Measurements from ENCODE around the gene GFRA1. TPM values are rescaled to one million over a fixed set of nuclear protein-coding genes. Genes with fewer than 3 reads are reported as not detected.

GFRA1 gene
- total RNA-seq, 4 donors from 2014 or later: 2.6 to 75.1 (median 48.0) TPM

DNA sequence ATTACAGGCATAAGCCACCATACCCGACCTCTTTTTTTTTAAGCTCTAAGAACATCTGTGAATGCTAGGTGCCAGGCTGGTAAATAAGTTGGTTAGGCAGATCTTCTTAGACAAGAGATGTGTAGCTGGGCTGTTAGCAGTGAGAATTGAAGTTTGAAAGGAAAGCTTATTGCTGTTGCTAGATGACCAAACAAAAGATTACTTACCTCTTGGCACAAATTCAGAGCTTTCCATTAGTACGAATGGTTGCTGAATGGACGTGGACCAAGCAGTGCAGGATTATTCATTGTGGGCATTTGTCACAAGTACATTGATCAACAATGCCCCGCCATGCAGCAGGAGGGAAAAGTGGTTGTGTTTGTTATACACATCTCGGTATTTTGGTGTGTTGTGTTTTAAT is 131.2 kb downstream of the GFRA1 start:
- no peaks in the 10 kb centered on the region for H3K36me3 ChIP-seq
- H3K9me3 ChIP-seq: no peaks in the 10 kb centered on the region
- H3K4me3 ChIP-seq: no peak overlapping the region
- no peak overlapping the region for H3K27ac ChIP-seq
- no peak for DNase-seq
- intact Hi-C loops (cut with DNase I; ENCODE audit: low total_unique reads): no loop called here
- no peaks in the 10 kb centered on the region for H3K27me3 ChIP-seq
- no peaks in the 10 kb centered on the region for H3K4me1 ChIP-seq
- TF ChIP-seq POLR2A (IDR thresholded peaks at IDR 0.05): no peak
- TF ChIP-seq, protein P1, sequence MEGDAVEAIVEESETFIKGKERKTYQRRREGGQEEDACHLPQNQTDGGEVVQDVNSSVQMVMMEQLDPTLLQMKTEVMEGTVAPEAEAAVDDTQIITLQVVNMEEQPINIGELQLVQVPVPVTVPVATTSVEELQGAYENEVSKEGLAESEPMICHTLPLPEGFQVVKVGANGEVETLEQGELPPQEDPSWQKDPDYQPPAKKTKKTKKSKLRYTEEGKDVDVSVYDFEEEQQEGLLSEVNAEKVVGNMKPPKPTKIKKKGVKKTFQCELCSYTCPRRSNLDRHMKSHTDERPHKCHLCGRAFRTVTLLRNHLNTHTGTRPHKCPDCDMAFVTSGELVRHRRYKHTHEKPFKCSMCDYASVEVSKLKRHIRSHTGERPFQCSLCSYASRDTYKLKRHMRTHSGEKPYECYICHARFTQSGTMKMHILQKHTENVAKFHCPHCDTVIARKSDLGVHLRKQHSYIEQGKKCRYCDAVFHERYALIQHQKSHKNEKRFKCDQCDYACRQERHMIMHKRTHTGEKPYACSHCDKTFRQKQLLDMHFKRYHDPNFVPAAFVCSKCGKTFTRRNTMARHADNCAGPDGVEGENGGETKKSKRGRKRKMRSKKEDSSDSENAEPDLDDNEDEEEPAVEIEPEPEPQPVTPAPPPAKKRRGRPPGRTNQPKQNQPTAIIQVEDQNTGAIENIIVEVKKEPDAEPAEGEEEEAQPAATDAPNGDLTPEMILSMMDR (IDR thresholded peaks at IDR 0.05): no peak

DNA sequence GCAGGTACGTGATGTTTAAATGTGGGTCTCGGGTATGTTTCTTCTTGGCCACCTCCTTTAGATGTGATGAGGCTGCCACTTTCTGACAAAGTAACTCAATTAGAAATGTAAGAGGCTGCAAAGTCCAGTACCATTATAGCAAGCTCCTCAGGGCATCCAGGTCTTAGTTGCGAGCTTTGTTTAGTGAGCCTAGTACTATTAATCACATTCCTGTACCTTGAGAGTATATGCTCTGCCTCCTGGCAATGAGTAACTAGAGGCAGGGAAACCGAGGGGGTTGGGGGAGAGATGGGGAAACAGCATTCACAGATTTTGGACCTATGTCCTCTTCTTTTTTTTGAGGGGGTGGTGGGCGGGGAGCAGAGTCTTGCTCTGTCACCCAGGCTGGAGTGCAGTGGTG is 131.8 kb downstream of the GFRA1 start:
- Histone ChIP-seq H3K36me3 (no peaks in the 10 kb centered on the region), H3K9me3 (no peaks in the 10 kb centered on the region), H3K27me3 (no peaks in the 10 kb centered on the region), H3K4me1 (no peaks in the 10 kb centered on the region), H3K4me3 (no peak overlapping the region), H3K27ac (no peak overlapping the region)
- TF ChIP-seq, protein P1 (IDR thresholded peaks at IDR 0.05): no peak
- no peak for TF ChIP-seq POLR2A (IDR thresholded peaks at IDR 0.05)
- DNase-seq: no peak
- intact Hi-C loops (cut with DNase I; ENCODE audit: low total_unique reads): no loop called here

DNA sequence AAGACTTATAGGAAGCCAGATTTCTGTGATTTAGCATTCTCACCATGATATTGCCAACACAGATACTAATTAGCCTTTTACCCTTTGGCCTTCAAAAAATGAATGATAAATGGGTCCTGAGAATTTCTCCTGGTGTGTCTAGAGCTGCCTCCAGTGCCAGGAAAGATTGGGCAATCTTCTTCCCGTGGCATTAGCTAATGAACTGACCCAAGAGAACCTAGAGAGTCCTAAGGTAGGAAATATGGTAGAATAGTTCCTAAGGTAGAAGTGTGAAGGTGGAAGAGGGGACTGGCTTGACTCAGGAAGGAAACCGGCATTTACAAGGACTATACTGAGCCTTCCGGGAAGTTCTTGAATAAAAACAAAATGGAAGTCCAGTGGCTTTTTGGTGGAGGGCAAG is 133.1 kb downstream of the GFRA1 start:
- intact Hi-C loops (cut with DNase I; ENCODE audit: low total_unique reads): no loop called here

DNA sequence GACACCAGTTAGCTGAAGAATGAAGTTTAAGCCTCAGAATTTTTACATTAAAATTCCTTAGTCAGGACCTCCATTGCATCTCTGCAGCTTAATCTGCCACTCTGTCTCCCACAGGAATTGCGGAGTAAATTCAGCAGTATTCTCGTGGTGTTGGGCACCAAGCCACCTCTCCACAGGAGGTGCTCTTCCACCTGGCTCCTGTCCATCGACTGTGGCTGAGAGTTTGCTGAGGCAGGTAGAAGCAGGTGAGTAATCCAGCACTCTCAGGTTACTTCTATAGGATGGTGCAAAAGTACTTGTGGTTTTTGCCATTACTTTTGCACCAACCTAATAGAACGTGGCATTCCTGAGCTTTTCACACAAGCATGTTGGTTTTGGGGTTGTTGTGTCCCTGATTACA is 134.1 kb downstream of the GFRA1 start:
- H3K27me3 ChIP-seq: no peaks in the 10 kb centered on the region
- intact Hi-C loops (cut with DNase I; ENCODE audit: low total_unique reads): no loop called here
- no peaks in the 10 kb centered on the region for H3K4me1 ChIP-seq
- DNase-seq: no peak
- no peak overlapping the region for H3K27ac ChIP-seq
- H3K9me3 ChIP-seq: no peaks in the 10 kb centered on the region
- TF ChIP-seq, protein P1 (IDR thresholded peaks at IDR 0.05): no peak
- TF ChIP-seq POLR2A (IDR thresholded peaks at IDR 0.05): no peak
- no peak overlapping the region for H3K4me3 ChIP-seq
- no peaks in the 10 kb centered on the region for H3K36me3 ChIP-seq

More for the DNA sequence above, 133.1 kb downstream of the GFRA1 start:
- no peak overlapping the region for H3K4me3 ChIP-seq
- H3K9me3 ChIP-seq: no peaks in the 10 kb centered on the region
- no peak for DNase-seq
- H3K27ac ChIP-seq: no peak overlapping the region
- H3K27me3 ChIP-seq: no peaks in the 10 kb centered on the region
- H3K36me3 ChIP-seq: no peaks in the 10 kb centered on the region
- TF ChIP-seq POLR2A (IDR thresholded peaks at IDR 0.05): no peak
- H3K4me1 ChIP-seq: no peaks in the 10 kb centered on the region

DNA sequence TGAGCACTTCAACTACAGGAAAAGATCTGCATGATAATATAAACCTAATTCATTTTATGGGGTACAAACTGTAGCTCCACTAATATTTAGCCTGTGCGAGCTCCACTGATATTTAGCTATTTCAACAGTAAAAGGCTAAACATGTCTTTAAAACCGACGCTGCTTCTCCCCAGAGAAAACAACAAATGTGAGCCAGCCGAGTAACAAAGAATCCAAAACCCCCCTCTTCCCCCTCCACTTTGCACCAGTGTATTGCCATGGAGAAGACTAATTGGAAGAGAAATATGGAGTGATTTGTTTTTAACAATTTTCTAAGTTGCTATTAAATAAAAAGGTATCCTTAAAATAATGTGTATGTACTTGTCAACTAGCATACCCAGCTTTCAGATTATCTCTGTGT is 136.7 kb downstream of the GFRA1 start:
- Histone ChIP-seq H3K27me3 (no peaks in the 10 kb centered on the region), H3K4me1 (no peaks in the 10 kb centered on the region), H3K9me3 (no peaks in the 10 kb centered on the region), H3K36me3 (no peaks in the 10 kb centered on the region), H3K27ac (no peak overlapping the region), H3K4me3 (no peak overlapping the region)
- intact Hi-C loops (cut with DNase I; ENCODE audit: low total_unique reads): no loop called here
- no peak for DNase-seq
- TF ChIP-seq, protein P1 (IDR thresholded peaks at IDR 0.05): no peak
- TF ChIP-seq POLR2A (IDR thresholded peaks at IDR 0.05): no peak

DNA sequence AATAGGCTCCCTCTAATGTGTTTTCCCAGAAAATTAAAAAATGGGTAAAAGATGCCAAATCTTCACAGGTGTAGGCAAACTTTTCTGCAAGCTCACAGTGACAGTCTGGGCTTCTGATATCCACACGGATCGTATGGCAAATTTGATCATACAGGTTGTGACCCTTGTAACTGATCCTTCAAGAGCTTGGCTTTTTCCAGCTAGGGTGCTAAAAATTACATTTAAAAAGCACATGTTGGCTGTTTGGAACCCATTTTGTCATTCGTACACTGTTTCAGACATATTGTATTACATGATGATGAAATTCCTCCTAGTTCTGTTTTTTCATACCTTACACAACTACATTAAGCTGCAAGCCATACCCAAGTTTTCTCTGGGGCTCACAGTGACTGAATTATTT is 138.7 kb downstream of the GFRA1 start:
- no peak for DNase-seq
- Histone ChIP-seq H3K4me1 (no peaks in the 10 kb centered on the region), H3K9me3 (no peaks in the 10 kb centered on the region), H3K4me3 (no peak overlapping the region), H3K27ac (no peak overlapping the region), H3K27me3 (peaks cover 0 to 4% of the 10 kb centered on the region in 2 donors), H3K36me3 (no peaks in the 10 kb centered on the region)
- intact Hi-C loops (cut with DNase I; ENCODE audit: low total_unique reads): no loop called here
- TF ChIP-seq POLR2A (IDR thresholded peaks at IDR 0.05): no peak
- TF ChIP-seq, protein P1 (IDR thresholded peaks at IDR 0.05): no peak
